GM23338 (cell line): ENCODE data around the gene EEF1G. TPM values are rescaled to one million over a fixed set of nuclear protein-coding genes. Genes with fewer than 3 reads are reported as not detected.

Source experiments
- ATAC-seq: fragments of 200-7000 bp; cut with Tn5 transposase; 3 replicates; pipeline ENCODE4 v1.9.1; 2020
- DNase-seq: peaks from one replicate; pipeline ENCODE4 v3.0.0-alpha.2; 2015; ENCODE audit warnings: low spot score
- H2AFZ ChIP-seq: fragments of 200-600 bp; sonication (generic); 2 replicates; pipeline ENCODE4 v1.8.0; 2016; ENCODE audit warnings: antibody characterized with exemption, mild to moderate bottlenecking, moderate library complexity
- H3F3A ChIP-seq: fragments of 200-600 bp; sonication (generic); replicated peaks from 2 replicates; pipeline ENCODE4 v1.8.0; 2017; ENCODE audit warnings: antibody characterized with exemption, mixed run types, low read depth
- H3K27ac ChIP-seq: fragments of 200-600 bp; sonication (generic); 2 replicates; pipeline ENCODE4 v1.6.1; 2016; ENCODE audit warnings: low read depth
- H3K27me3 ChIP-seq: fragments of 200-600 bp; sonication (generic); 2 replicates; pipeline ENCODE4 v1.8.0; 2016; ENCODE audit warnings: mild to moderate bottlenecking, mixed run types, moderate library complexity; ENCODE audit not compliant: insufficient read depth
- H3K36me3 ChIP-seq: fragments of 200-600 bp; sonication (generic); 2 replicates; pipeline ENCODE4 v1.8.0; 2016; ENCODE audit warnings: mild to moderate bottlenecking; ENCODE audit not compliant: insufficient read depth
- H3K4me1 ChIP-seq: fragments of 200-600 bp; sonication (generic); 2 replicates; pipeline ENCODE4 v1.8.0; 2016; ENCODE audit warnings: mild to moderate bottlenecking, moderate library complexity; ENCODE audit not compliant: insufficient read depth
- H3K4me2 ChIP-seq: fragments of 200-600 bp; sonication (generic); 2 replicates; pipeline ENCODE4 v1.7.1; 2017; ENCODE audit warnings: mixed run types
- H3K4me3 ChIP-seq: fragments of 200-600 bp; sonication (generic); 2 replicates; pipeline ENCODE4 v1.6.1; 2016; ENCODE audit warnings: mixed run types
- H3K79me2 ChIP-seq: fragments of 200-600 bp; sonication (generic); replicated peaks from 2 replicates; pipeline ENCODE4 v1.8.0; 2017; ENCODE audit warnings: mild to moderate bottlenecking; ENCODE audit not compliant: insufficient read depth
- H3K9me2 ChIP-seq: fragments of 200-600 bp; sonication (generic); 2 replicates; pipeline ENCODE4 v1.8.0; 2017; ENCODE audit not compliant: insufficient read depth
- H4K20me1 ChIP-seq: fragments of 200-600 bp; sonication (generic); replicated peaks from 2 replicates; pipeline ENCODE4 v1.8.0; 2017; ENCODE audit warnings: mild to moderate bottlenecking; ENCODE audit not compliant: insufficient read depth
- H3K27ac Mint-ChIP-seq: 2 replicates; pipeline ENCODE4 v1.8.0; 2020; ENCODE audit warnings: inconsistent platforms, mild to moderate bottlenecking, moderate library complexity, mixed read lengths
- H3K27me3 Mint-ChIP-seq: 3 replicates; pipeline ENCODE4 v1.8.0; 2022; ENCODE audit warnings: low read depth, mild to moderate bottlenecking, moderate library complexity, mixed read lengths, inconsistent platforms; ENCODE audit not compliant: insufficient read depth, poor library complexity
- H3K36me3 Mint-ChIP-seq: 3 replicates; pipeline ENCODE4 v1.8.0; 2021; ENCODE audit warnings: low read depth, mild to moderate bottlenecking, inconsistent platforms, moderate library complexity, mixed read lengths
- H3K4me1 Mint-ChIP-seq: 3 replicates; pipeline ENCODE4 v1.8.0; 2020; ENCODE audit warnings: mild to moderate bottlenecking, inconsistent platforms, mixed read lengths
- H3K4me3 Mint-ChIP-seq: 3 replicates; pipeline ENCODE4 v1.8.0; 2021; ENCODE audit warnings: moderate library complexity, mild to moderate bottlenecking, inconsistent platforms, mixed read lengths
- H3K9me3 Mint-ChIP-seq: 3 replicates; pipeline ENCODE4 v1.8.0; 2020; ENCODE audit warnings: moderate library complexity, mild to moderate bottlenecking, inconsistent platforms, mixed read lengths
- CTCF ChIP-seq, 2 experiments: fragments of 200-600 bp in 1 of 2; sonication (generic) in 1 of 2; conservative IDR thresholded peaks; 2 replicates each; pipeline versions ENCODE4 v1.5.1 to v1.6.1; 2016 to 2017; ENCODE audit warnings: antibody characterized with exemption in 2 of 2, low read depth in 2 of 2, mild to moderate bottlenecking in 2 of 2, moderate library complexity in 1 of 2
- EZH2 ChIP-seq: fragments of 200-600 bp; sonication (generic); IDR thresholded peaks from one replicate; pipeline ENCODE4 v1.8.0; 2017; ENCODE audit warnings: antibody characterized with exemption, mild to moderate bottlenecking, low read depth; ENCODE audit not compliant: unreplicated experiment
- POLR2AphosphoS5 ChIP-seq: IDR thresholded peaks from 2 replicates; pipeline ENCODE4 v1.6.1; 2016; ENCODE audit warnings: antibody characterized with exemption, low read depth
- STAT1 ChIP-seq: IDR thresholded peaks from one replicate; pipeline ENCODE4 v1.6.1; 2016; ENCODE audit warnings: antibody characterized with exemption; ENCODE audit not compliant: unreplicated experiment
- ZNF331 ChIP-seq: fragments of 250-450 bp; sonication (Bioruptor Pico); IDR thresholded peaks from 2 replicates; pipeline ENCODE4 v1.5.0; 2020; ENCODE audit warnings: low read depth, mild to moderate bottlenecking, moderate library complexity
- polyA plus RNA-seq: library from polyadenylated mRNA; unstranded; fragments of >200 nt; fragmentation: Nextera tagmentation; extraction: Ambion mirVana; gene quantifications from 2 replicates; pipeline ENCODE4 v1.2.1, GENCODE V29; 2016
- total RNA-seq: library from RNA; depleted of rRNA; stranded (reverse); fragments of >200 nt; shearing (Covaris generic); gene quantifications from 2 replicates; pipeline ENCODE4 v1.2.3, GENCODE V29; 2014
- TF ChIP-seq, protein P1 (sequence below): fragments of 250-450 bp; sonication (Bioruptor Pico); IDR thresholded peaks from 2 replicates; pipeline ENCODE4 v1.5.0; 2020; ENCODE audit warnings: mild to moderate bottlenecking, moderate library complexity

Gene EEF1G
- total and polyA plus RNA-seq, 2 experiments from 2014 or later = 696 to 1,316 TPM

GRCh38 chr11:62603072-62603408, 29.3 kb upstream of the EEF1G start (continued):
- TF ChIP-seq CTCF (conservative IDR thresholded peaks at IDR 0.05; ENCODE audit: low read depth in 2 of 2) (no peak), STAT1 (no peak)
- TF ChIP-seq, protein P1, sequence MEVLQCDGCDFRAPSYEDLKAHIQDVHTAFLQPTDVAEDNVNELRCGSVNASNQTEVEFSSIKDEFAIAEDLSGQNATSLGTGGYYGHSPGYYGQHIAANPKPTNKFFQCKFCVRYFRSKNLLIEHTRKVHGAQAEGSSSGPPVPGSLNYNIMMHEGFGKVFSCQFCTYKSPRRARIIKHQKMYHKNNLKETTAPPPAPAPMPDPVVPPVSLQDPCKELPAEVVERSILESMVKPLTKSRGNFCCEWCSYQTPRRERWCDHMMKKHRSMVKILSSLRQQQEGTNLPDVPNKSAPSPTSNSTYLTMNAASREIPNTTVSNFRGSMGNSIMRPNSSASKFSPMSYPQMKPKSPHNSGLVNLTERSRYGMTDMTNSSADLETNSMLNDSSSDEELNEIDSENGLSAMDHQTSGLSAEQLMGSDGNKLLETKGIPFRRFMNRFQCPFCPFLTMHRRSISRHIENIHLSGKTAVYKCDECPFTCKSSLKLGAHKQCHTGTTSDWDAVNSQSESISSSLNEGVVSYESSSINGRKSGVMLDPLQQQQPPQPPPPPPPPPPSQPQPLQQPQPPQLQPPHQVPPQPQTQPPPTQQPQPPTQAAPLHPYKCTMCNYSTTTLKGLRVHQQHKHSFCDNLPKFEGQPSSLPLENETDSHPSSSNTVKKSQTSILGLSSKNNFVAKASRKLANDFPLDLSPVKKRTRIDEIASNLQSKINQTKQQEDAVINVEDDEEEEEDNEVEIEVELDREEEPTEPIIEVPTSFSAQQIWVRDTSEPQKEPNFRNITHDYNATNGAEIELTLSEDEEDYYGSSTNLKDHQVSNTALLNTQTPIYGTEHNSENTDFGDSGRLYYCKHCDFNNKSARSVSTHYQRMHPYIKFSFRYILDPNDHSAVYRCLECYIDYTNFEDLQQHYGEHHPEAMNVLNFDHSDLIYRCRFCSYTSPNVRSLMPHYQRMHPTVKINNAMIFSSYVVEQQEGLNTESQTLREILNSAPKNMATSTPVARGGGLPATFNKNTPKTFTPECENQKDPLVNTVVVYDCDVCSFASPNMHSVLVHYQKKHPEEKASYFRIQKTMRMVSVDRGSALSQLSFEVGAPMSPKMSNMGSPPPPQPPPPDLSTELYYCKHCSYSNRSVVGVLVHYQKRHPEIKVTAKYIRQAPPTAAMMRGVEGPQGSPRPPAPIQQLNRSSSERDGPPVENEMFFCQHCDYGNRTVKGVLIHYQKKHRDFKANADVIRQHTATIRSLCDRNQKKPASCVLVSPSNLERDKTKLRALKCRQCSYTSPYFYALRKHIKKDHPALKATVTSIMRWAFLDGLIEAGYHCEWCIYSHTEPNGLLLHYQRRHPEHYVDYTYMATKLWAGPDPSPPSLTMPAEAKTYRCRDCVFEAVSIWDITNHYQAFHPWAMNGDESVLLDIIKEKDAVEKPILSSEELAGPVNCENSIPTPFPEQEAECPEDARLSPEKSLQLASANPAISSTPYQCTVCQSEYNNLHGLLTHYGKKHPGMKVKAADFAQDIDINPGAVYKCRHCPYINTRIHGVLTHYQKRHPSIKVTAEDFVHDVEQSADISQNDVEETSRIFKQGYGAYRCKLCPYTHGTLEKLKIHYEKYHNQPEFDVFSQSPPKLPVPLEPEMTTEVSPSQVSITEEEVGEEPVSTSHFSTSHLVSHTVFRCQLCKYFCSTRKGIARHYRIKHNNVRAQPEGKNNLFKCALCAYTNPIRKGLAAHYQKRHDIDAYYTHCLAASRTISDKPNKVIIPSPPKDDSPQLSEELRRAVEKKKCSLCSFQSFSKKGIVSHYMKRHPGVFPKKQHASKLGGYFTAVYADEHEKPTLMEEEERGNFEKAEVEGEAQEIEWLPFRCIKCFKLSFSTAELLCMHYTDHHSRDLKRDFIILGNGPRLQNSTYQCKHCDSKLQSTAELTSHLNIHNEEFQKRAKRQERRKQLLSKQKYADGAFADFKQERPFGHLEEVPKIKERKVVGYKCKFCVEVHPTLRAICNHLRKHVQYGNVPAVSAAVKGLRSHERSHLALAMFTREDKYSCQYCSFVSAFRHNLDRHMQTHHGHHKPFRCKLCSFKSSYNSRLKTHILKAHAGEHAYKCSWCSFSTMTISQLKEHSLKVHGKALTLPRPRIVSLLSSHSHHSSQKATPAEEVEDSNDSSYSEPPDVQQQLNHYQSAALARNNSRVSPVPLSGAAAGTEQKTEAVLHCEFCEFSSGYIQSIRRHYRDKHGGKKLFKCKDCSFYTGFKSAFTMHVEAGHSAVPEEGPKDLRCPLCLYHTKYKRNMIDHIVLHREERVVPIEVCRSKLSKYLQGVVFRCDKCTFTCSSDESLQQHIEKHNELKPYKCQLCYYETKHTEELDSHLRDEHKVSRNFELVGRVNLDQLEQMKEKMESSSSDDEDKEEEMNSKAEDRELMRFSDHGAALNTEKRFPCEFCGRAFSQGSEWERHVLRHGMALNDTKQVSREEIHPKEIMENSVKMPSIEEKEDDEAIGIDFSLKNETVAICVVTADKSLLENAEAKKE (CRISPR knock-in tag) = no peak

GRCh38 chr11:62602141-62603071, 28.7 kb upstream of the EEF1G start:
- H3K79me2 ChIP-seq = peaks cover 23% of the 10 kb centered on the region
- Mint-ChIP-seq H3K4me3 (peak overlapping the region; percentile 91), H3K4me1 (peaks cover 59% of the 10 kb centered on the region), H3K36me3 (peaks cover 42% of the 10 kb centered on the region), H3K9me3 (no peaks in the 10 kb centered on the region; the same call in 2 of the 3 replicates), H3K27me3 (peaks cover 32% of the 10 kb centered on the region), H3K27ac (peak overlapping the region; percentile 97)
- no peaks in the 10 kb centered on the region for H3K9me2 ChIP-seq
- peak overlapping the region; percentile 99 for H3K4me2 ChIP-seq
- peak; percentile 73 for DNase-seq
- H2AFZ ChIP-seq = peak overlapping the region; percentile 98
- H3K36me3 ChIP-seq = peaks cover 7% of the 10 kb centered on the region; the same call in 1 of the 2 replicates
- H3K4me1 ChIP-seq = peaks cover 20% of the 10 kb centered on the region; the same call in 1 of the 2 replicates
- H3K27ac ChIP-seq = peak overlapping the region; percentile 95
- H3F3A ChIP-seq = peaks cover 28% of the 10 kb centered on the region
- peaks cover 10% of the 10 kb centered on the region for H4K20me1 ChIP-seq
- peak; percentile 14 for ATAC-seq
- TF ChIP-seq ZNF331 (CRISPR knock-in tag) (no peak), POLR2AphosphoS5 (peak; percentile 29; the same call in 1 of the 2 replicates), CTCF (conservative IDR thresholded peaks at IDR 0.05; ENCODE audit: low read depth in 2 of 2) (peak in 1 of 2 experiments; percentile 15; a peak in 1 of 4 replicates), EZH2 (peak; percentile 41)
- H3K4me3 ChIP-seq = peak overlapping the region; percentile 96
- peaks cover 43% of the 10 kb centered on the region for H3K27me3 ChIP-seq
